Type B pancreatic cell (in vitro differentiated cells): Measurements from ENCODE around the gene GNRH2. TPM values are rescaled to one million over a fixed set of nuclear protein-coding genes. Genes with fewer than 3 reads are reported as not detected.

Experiments
- DNase-seq: peaks from one replicate; pipeline ENCODE4 v3.0.0; 2021; ENCODE audit warnings: mixed read lengths; ENCODE audit not compliant: unreplicated experiment; ENCODE audit errors: extremely low spot score
- H3K27ac Mint-ChIP-seq: 2 replicates; pipeline ENCODE4 v1.8.0; 2021; ENCODE audit warnings: mild to moderate bottlenecking, mixed read lengths
- H3K27me3 Mint-ChIP-seq: 2 replicates; pipeline ENCODE4 v1.8.0; 2021; ENCODE audit warnings: mixed read lengths
- H3K36me3 Mint-ChIP-seq: 2 replicates; pipeline ENCODE4 v1.8.0; 2021; ENCODE audit warnings: mixed read lengths
- H3K4me1 Mint-ChIP-seq: one replicate; pipeline ENCODE4 v1.8.0; 2021; ENCODE audit warnings: mixed read lengths; ENCODE audit not compliant: unreplicated experiment
- H3K4me3 Mint-ChIP-seq: 2 replicates; pipeline ENCODE4 v1.8.0; 2021; ENCODE audit warnings: mild to moderate bottlenecking, mixed read lengths
- H3K9me3 Mint-ChIP-seq: 2 replicates; pipeline ENCODE4 v1.8.0; 2021; ENCODE audit warnings: mixed read lengths
- CTCF ChIP-seq: fragments of 200-600 bp; sonication (generic); conservative IDR thresholded peaks from 2 replicates; pipeline ENCODE4 v1.5.0; 2021; ENCODE audit warnings: antibody characterized with exemption, mild to moderate bottlenecking
- total RNA-seq: library from RNA; stranded (reverse); gene quantifications from 2 replicates; pipeline ENCODE4 v1.2.1, GENCODE V29; 2021; ENCODE audit warnings: low replicate concordance

The GNRH2 gene
- total RNA-seq, 1 donor from 2014 or later = 0.99 TPM

DNA sequence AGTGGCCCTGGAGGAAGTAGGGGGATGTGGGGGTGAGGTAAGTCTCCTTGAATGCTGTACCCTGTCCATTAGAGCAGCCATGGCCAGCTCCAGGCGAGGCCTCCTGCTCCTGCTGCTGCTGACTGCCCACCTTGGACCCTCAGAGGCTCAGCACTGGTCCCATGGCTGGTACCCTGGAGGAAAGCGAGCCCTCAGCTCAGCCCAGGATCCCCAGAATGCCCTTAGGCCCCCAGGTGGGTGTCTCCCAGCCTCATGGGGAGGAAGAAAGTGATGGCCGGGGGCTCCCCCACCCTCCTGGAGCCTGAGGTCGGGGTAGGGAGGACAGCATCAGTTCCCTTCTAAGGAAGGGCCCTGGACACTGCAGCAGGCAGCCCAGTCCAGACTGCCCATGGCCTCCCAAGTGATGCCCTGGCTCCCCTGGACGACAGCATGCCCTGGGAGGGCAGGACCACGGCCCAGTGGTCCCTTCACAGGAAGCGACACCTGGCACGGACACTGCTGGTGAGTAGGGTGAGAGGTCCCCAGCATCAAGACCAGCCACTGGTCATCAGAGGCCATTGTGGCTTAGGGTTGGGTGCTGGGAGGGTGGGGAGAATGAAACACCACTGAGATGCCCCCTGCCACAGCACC, 1.0 kb downstream of the GNRH2 start:
- Mint-ChIP-seq H3K36me3 (peaks cover 18% of the 10 kb centered on the region), H3K4me1 (peaks cover 18% of the 10 kb centered on the region), H3K27ac (no peak overlapping the region), H3K4me3 (peak overlapping the region; percentile 91), H3K27me3 (no peaks in the 10 kb centered on the region), H3K9me3 (no peaks in the 10 kb centered on the region)
- no peak for DNase-seq
- no peak for TF ChIP-seq CTCF

GRCh38 chr20:3045042-3045815, 1.8 kb downstream of the GNRH2 start:
- Mint-ChIP-seq H3K4me3 (peak overlapping the region; percentile 91), H3K27me3 (no peaks in the 10 kb centered on the region), H3K9me3 (no peaks in the 10 kb centered on the region), H3K4me1 (peaks cover 18% of the 10 kb centered on the region), H3K27ac (peak overlapping the region; percentile 87), H3K36me3 (peaks cover 18% of the 10 kb centered on the region)
- no peak for TF ChIP-seq CTCF
- DNase-seq = no peak

DNA sequence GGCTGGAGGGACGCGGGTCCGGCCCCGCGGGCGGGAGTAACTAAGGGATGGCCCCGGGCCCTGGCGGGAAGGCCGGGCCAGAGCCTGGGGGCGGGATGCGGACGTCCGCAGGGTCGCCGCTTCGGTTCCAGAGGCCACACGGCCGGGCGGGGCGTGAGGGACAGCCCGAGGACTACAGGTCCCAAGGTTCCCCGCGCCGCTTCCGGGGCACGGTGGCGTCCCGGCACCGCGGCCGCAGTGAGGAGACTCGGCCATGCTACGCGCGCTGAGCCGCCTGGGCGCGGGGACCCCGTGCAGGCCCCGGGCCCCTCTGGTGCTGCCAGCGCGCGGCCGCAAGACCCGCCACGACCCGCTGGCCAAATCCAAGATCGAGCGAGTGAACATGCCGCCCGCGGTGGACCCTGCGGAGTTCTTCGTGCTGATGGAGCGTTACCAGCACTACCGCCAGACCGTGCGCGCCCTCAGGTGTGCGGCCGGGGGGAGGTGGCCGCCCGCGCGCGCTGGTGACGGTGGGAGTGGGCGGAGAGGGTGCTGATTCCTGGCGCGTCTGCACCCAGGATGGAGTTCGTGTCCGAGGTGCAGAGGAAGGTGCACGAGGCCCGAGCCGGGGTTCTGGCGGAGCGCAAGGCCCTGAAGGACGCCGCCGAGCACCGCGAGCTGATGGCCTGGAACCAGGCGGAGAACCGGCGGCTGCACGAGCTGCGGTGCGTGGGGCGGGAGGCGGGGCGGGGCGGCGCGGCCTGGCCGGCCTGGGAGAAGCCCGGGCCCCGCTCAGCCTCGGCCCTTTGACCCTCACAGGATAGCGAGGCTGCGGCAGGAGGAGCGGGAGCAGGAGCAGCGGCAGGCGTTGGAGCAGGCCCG, 2.6 kb downstream of the GNRH2 start, which contains the start of gene MRPS26:
Gene MRPS26 (plus strand): TSS at position 237 of the 861 bp plus-strand sequence. CDS start 17 bp downstream, at position 254.
- H3K4me1 Mint-ChIP-seq = peaks cover 18% of the 10 kb centered on the region
- H3K9me3 Mint-ChIP-seq = no peaks in the 10 kb centered on the region
- peak within 1 kb of the TSS; percentile 87 for H3K27ac Mint-ChIP-seq
- peak; percentile 89 for DNase-seq
- H3K4me3 Mint-ChIP-seq = peak within 1 kb of the TSS; percentile 91
- H3K27me3 Mint-ChIP-seq = no peaks in the 10 kb centered on the region
- peaks cover 14% of the 10 kb centered on the region for H3K36me3 Mint-ChIP-seq
- no peak for TF ChIP-seq CTCF

GRCh38 chr20:3046677-3047462, 3.4 kb downstream of the GNRH2 start:
- no peaks in the 10 kb centered on the region for H3K27me3 Mint-ChIP-seq
- H3K4me1 Mint-ChIP-seq = peaks cover 12% of the 10 kb centered on the region
- peak overlapping the region; percentile 65 for H3K27ac Mint-ChIP-seq
- H3K4me3 Mint-ChIP-seq = peak overlapping the region; percentile 90
- TF ChIP-seq CTCF = no peak
- H3K36me3 Mint-ChIP-seq = peaks cover 14% of the 10 kb centered on the region
- H3K9me3 Mint-ChIP-seq = no peaks in the 10 kb centered on the region
- no peak for DNase-seq
